GM19395 (cell line): Measurements from ENCODE around the gene BTBD9.

Source experiments
- ATAC-seq: cut with Tn5 transposase; IDR thresholded peaks from one replicate; pipeline ENCODE4 v1.9.1; 2021; ENCODE audit warnings: mild to moderate bottlenecking, moderate library complexity; ENCODE audit not compliant: unreplicated experiment

The BTBD9 gene

GRCh38 chr6:38188677-38189335 is 450.9 kb downstream of the BTBD9 start:
- no peak for ATAC-seq

GRCh38 chr6:38187811-38188590 is 451.7 kb downstream of the BTBD9 start:
- ATAC-seq: no peak

- no peak for ATAC-seq
Measured at GRCh38 chr6:38187325-38187724, 452.4 kb downstream of the BTBD9 start.

- no peak for ATAC-seq
Measured at GRCh38 chr6:38185752-38186151, 454.0 kb downstream of the BTBD9 start.

- no peak for ATAC-seq
Measured at GRCh38 chr6:38185244-38185643, 454.5 kb downstream of the BTBD9 start.

- ATAC-seq: no peak
Measured at GRCh38 chr6:38184585-38185080, 455.1 kb downstream of the BTBD9 start.

- ATAC-seq: no peak
Measured at GRCh38 chr6:38183856-38184584, 455.7 kb downstream of the BTBD9 start.

- no peak for ATAC-seq
Measured at GRCh38 chr6:38182426-38182825, 457.3 kb downstream of the BTBD9 start.

GRCh38 chr6:38180586-38180985 is 459.1 kb downstream of the BTBD9 start:
- ATAC-seq: no peak

- no peak for ATAC-seq
Measured at GRCh38 chr6:38179794-38180430, 459.8 kb downstream of the BTBD9 start.

GRCh38 chr6:38179300-38179699 is 460.4 kb downstream of the BTBD9 start:
- no peak for ATAC-seq

GRCh38 chr6:38178584-38178886 is 461.2 kb downstream of the BTBD9 start:
- ATAC-seq: no peak

- ATAC-seq: no peak
Measured at GRCh38 chr6:38177882-38178583, 461.7 kb downstream of the BTBD9 start.

- no peak for ATAC-seq
Measured at GRCh38 chr6:38176797-38177751, 462.7 kb downstream of the BTBD9 start.

- ATAC-seq: no peak
Measured at GRCh38 chr6:38175786-38176185, 463.9 kb downstream of the BTBD9 start.

GRCh38 chr6:38174806-38175495 is 464.8 kb downstream of the BTBD9 start:
- no peak for ATAC-seq

GRCh38 chr6:38174315-38174714 is 465.4 kb downstream of the BTBD9 start:
- no peak for ATAC-seq

- ATAC-seq: no peak
Measured at GRCh38 chr6:38173909-38174308, 465.8 kb downstream of the BTBD9 start.
